Measurements from ENCODE around the gene MIPEP.
A peak's percentile ranks its signal among the peaks of the same experiment; 100 is the strongest.
"Not testable (repeated sequence)": the region's sequence is repeated elsewhere in the genome, so short reads cannot be mapped to it uniquely, and the experiment has no call there.

The MIPEP gene

GRCh38 chr13:23888658-23889614 lies at the start of gene MIPEP:
MIPEP (minus strand) TSS chr13:23889400; CDS start chr13:23889320, 80 bp downstream.
- DNase-seq, result peak; percentile 68

GRCh38 chr13:23934520-23934919 lies 45.3 kb upstream of the MIPEP start:
- no peak for DNase-seq

GRCh38 chr13:23928985-23929384 lies 39.8 kb upstream of the MIPEP start:
- no peak for DNase-seq

GRCh38 chr13:23923031-23923430 lies 33.8 kb upstream of the MIPEP start:
- DNase-seq, result no peak

GRCh38 chr13:23922005-23922932 lies 33.1 kb upstream of the MIPEP start:
- DNase-seq, result no peak

GRCh38 chr13:23921451-23921888 lies 32.3 kb upstream of the MIPEP start:
- no peak for DNase-seq

- no peak for DNase-seq
Observed at GRCh38 chr13:23919006-23919405, 29.8 kb upstream of the MIPEP start.

- DNase-seq, result no peak
Observed at GRCh38 chr13:23918208-23918607, 29.0 kb upstream of the MIPEP start.

GRCh38 chr13:23915308-23915707 lies 26.1 kb upstream of the MIPEP start:
- no peak for DNase-seq

GRCh38 chr13:23912469-23912868 lies 23.3 kb upstream of the MIPEP start:
- DNase-seq, result no peak

GRCh38 chr13:23909606-23910005 lies 20.4 kb upstream of the MIPEP start:
- DNase-seq, result no peak

- DNase-seq, result no peak
Observed at GRCh38 chr13:23905766-23906165, 16.6 kb upstream of the MIPEP start.

GRCh38 chr13:23903906-23904280 lies 14.7 kb upstream of the MIPEP start:
- no peak for DNase-seq

- no peak for DNase-seq
Observed at GRCh38 chr13:23902975-23903905, 14.0 kb upstream of the MIPEP start.

- DNase-seq, result no peak
Observed at GRCh38 chr13:23901365-23901764, 12.2 kb upstream of the MIPEP start.

- no peak for DNase-seq
Observed at GRCh38 chr13:23899555-23899954, 10.4 kb upstream of the MIPEP start.

- DNase-seq, result no peak
Observed at GRCh38 chr13:23898101-23898500, 8.9 kb upstream of the MIPEP start.

GRCh38 chr13:23897452-23897919 lies 8.3 kb upstream of the MIPEP start, which contains the start of gene C1QTNF9B:
C1QTNF9B (minus strand) TSS chr13:23897502.
- DNase-seq, result not testable (repeated sequence)

- not testable (repeated sequence) for DNase-seq
Observed at GRCh38 chr13:23894746-23895145, 5.5 kb upstream of the MIPEP start.

GRCh38 chr13:23893791-23894190 lies 4.6 kb upstream of the MIPEP start:
- not testable (repeated sequence) for DNase-seq

GRCh38 chr13:23889615-23890607 lies 711 bp upstream of the MIPEP start:
- no peak for DNase-seq

All from DMS79 (cell line).